Tibial nerve (tissue), 4 donors: ENCODE results near the gene NSDHL. TPM values are rescaled to one million over a fixed set of nuclear protein-coding genes. Genes with fewer than 3 reads are reported as not detected.

Experiments
- DNase-seq, 2 donors: peaks; one replicate each; pipeline ENCODE4 v3.0.0-alpha.2; 2019; ENCODE audit warnings: low spot score in 2 of 2
- H3K27ac ChIP-seq, 4 donors: fragments of 200-600 bp; sonication (generic) in 3 of 4; one replicate each; pipeline ENCODE4 v1.5.1; 2017 to 2019; ENCODE audit warnings: mild to moderate bottlenecking in 1 of 4
- H3K27me3 ChIP-seq, 2 donors: fragments of 200-600 bp; sonication (generic) in 1 of 2; one replicate each; pipeline versions ENCODE4 v1.5.1 to v1.6.0; 2017 to 2019
- H3K36me3 ChIP-seq, 3 donors: fragments of 200-600 bp; sonication (generic); one replicate each; pipeline ENCODE4 v1.5.1; 2018 to 2019
- H3K4me1 ChIP-seq, 4 donors: fragments of 200-600 bp; sonication (generic) in 3 of 4; one replicate each; pipeline ENCODE4 v1.5.1; 2017 to 2019
- H3K4me3 ChIP-seq, 4 donors: fragments of 200-600 bp; sonication (generic) in 3 of 4; one replicate each; pipeline ENCODE4 v1.5.1; 2017 to 2019; ENCODE audit warnings: mild to moderate bottlenecking in 1 of 4, moderate library complexity in 1 of 4
- H3K9me3 ChIP-seq, 4 donors: fragments of 200-600 bp; sonication (generic) in 3 of 4; one replicate each; pipeline ENCODE4 v1.5.1; 2017 to 2019
- EP300 ChIP-seq, 2 donors: sonication (generic); formaldehyde crosslinking; IDR thresholded peaks; one replicate each; pipeline ENCODE4 v1.6.1; 2017; ENCODE audit warnings: antibody characterized with exemption in 2 of 2, mild to moderate bottlenecking in 1 of 2
- POLR2A ChIP-seq, 2 donors: fragments of 450-650 bp; IDR thresholded peaks; one replicate each; pipeline ENCODE4 v1.6.1; 2017; ENCODE audit warnings: antibody characterized with exemption in 2 of 2, mild to moderate bottlenecking in 2 of 2, moderate library complexity in 2 of 2
- WGBS, 2 donors: methylation state at CpG; one replicate each; pipeline ENCODE4 v1.1.5; 2018; 5-methylcytosine and 5-hydroxymethylcytosine counted together
- total RNA-seq, 4 donors: library from RNA; depleted of rRNA; stranded (reverse); fragments of >200 nt; gene quantifications; one replicate each; pipeline ENCODE4 v1.1.0, GENCODE V29; 2016
- TF ChIP-seq, protein P1 (sequence below), 5 experiments: fragments of 200-600 bp in 3 of 5; fragments of 450-650 bp in 2 of 5; sonication (generic) in 3 of 5; IDR thresholded peaks; one replicate each; pipeline ENCODE4 v1.5.1; 2016 to 2019; ENCODE audit warnings: antibody characterized with exemption in 5 of 5, mild to moderate bottlenecking in 3 of 5, moderate library complexity in 2 of 5

NSDHL gene
- total RNA-seq, 4 donors from 2014 or later, result 8.0 to 16.8 (median 12.5) TPM

GRCh38 chrX:152913910-152914309, 83.0 kb downstream of the NSDHL start:
- WGBS, 2 donors, result 88 to 95% methylated on average over 4 to 6 of the region's 6 CpGs
- TF ChIP-seq POLR2A (IDR thresholded peaks at IDR 0.05) (no peak), EP300 (IDR thresholded peaks at IDR 0.05) (no peak)
- TF ChIP-seq, protein P1, sequence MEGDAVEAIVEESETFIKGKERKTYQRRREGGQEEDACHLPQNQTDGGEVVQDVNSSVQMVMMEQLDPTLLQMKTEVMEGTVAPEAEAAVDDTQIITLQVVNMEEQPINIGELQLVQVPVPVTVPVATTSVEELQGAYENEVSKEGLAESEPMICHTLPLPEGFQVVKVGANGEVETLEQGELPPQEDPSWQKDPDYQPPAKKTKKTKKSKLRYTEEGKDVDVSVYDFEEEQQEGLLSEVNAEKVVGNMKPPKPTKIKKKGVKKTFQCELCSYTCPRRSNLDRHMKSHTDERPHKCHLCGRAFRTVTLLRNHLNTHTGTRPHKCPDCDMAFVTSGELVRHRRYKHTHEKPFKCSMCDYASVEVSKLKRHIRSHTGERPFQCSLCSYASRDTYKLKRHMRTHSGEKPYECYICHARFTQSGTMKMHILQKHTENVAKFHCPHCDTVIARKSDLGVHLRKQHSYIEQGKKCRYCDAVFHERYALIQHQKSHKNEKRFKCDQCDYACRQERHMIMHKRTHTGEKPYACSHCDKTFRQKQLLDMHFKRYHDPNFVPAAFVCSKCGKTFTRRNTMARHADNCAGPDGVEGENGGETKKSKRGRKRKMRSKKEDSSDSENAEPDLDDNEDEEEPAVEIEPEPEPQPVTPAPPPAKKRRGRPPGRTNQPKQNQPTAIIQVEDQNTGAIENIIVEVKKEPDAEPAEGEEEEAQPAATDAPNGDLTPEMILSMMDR (IDR thresholded peaks at IDR 0.05), result no peak

DNA sequence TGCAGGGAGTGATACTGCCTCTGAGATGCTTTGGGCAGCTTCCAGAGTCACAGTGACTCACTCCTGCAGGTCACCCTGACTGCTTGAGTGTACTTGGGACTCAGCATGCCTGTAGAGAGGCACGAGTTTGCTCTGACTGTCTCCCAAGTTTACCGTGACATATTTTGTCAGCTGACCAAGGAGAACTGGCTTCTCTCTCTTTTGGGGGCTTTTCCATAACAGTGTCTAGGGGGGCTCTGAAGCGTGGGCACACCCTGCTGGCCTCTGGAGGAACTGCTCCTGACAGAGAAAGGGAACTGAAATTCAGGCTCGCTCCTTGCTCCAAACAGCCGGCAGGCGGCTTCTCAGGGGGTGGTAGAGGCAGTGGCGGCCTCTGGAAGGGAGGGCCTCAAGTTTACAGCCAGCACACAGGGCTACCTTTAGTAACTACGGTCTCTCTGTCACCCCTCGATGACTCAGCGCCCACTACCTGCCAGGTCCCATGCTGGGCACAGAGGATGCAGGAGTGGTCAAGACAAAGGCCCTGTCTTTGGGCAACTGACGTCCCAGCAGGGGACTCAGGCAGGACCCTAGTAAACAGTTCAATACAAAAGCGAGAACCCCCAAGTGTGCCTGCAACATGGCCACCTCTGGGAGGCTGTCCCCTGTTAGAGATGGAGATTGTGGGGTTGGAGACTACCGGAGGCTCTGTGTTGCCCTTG, 84.8 kb downstream of the NSDHL start:
- no peaks in the 10 kb centered on the region for H3K4me1 ChIP-seq
- TF ChIP-seq EP300 (IDR thresholded peaks at IDR 0.05), result no peak
- TF ChIP-seq, protein P1 (IDR thresholded peaks at IDR 0.05), result peak; percentile 13 to 39 (median 38)
- DNase-seq, result no peak
- no peak overlapping the region for H3K27ac ChIP-seq
- 35 to 47% methylated on average over 6 to 13 of the region's 13 CpGs for WGBS, 2 donors
- no peaks in the 10 kb centered on the region for H3K36me3 ChIP-seq
- no peak overlapping the region for H3K4me3 ChIP-seq
- no peaks in the 10 kb centered on the region for H3K27me3 ChIP-seq
- no peaks in the 10 kb centered on the region for H3K9me3 ChIP-seq

More at GRCh38 chrX:152913910-152914309, 83.0 kb downstream of the NSDHL start:
- no peak overlapping the region for H3K4me3 ChIP-seq
- H3K36me3 ChIP-seq, result no peaks in the 10 kb centered on the region
- no peak for DNase-seq
- H3K9me3 ChIP-seq, result no peaks in the 10 kb centered on the region
- H3K4me1 ChIP-seq, result no peaks in the 10 kb centered on the region
- H3K27me3 ChIP-seq, result no peaks in the 10 kb centered on the region
- H3K27ac ChIP-seq, result no peak overlapping the region

GRCh38 chrX:152917656-152918579, 87.1 kb downstream of the NSDHL start:
- H3K27ac ChIP-seq, result no peak overlapping the region
- H3K36me3 ChIP-seq, result no peaks in the 10 kb centered on the region
- DNase-seq, result no peak
- WGBS, 2 donors, result 49 to 65% methylated on average over 5 to 16 of the region's 21 CpGs
- no peak overlapping the region for H3K4me3 ChIP-seq
- no peaks in the 10 kb centered on the region for H3K9me3 ChIP-seq
- TF ChIP-seq, protein P1 (IDR thresholded peaks at IDR 0.05), result no peak
- no peak for TF ChIP-seq POLR2A (IDR thresholded peaks at IDR 0.05)
- no peak for TF ChIP-seq EP300 (IDR thresholded peaks at IDR 0.05)
- no peaks in the 10 kb centered on the region for H3K27me3 ChIP-seq
- H3K4me1 ChIP-seq, result no peaks in the 10 kb centered on the region

GRCh38 chrX:152918707-152919106, 87.8 kb downstream of the NSDHL start:
- DNase-seq, result no peak
- H3K27me3 ChIP-seq, result no peaks in the 10 kb centered on the region
- no peak overlapping the region for H3K4me3 ChIP-seq
- TF ChIP-seq EP300 (IDR thresholded peaks at IDR 0.05) (no peak), POLR2A (IDR thresholded peaks at IDR 0.05) (no peak)
- TF ChIP-seq, protein P1 (IDR thresholded peaks at IDR 0.05), result no peak
- H3K4me1 ChIP-seq, result no peaks in the 10 kb centered on the region
- 63 to 69% methylated on average over 7 of the region's 7 CpGs for WGBS, 2 donors
- no peaks in the 10 kb centered on the region for H3K9me3 ChIP-seq
- no peaks in the 10 kb centered on the region for H3K36me3 ChIP-seq
- no peak overlapping the region for H3K27ac ChIP-seq

Other genes starting within 250 kb of the NSDHL start
- 1 to 10 TPM in 2 of 4 donors, under 1 TPM in 2; 0.90 to 2.3 (median 1.4) TPM for gene GABRQ, start 193.2 kb upstream of the NSDHL start, total RNA-seq
- not detected for gene MAGEA3, start 132.3 kb upstream of the NSDHL start, total RNA-seq
- not detected for gene CSAG2, start 121.8 kb upstream of the NSDHL start, total RNA-seq
- not detected for gene MAGEA2B, start 116.4 kb upstream of the NSDHL start, total RNA-seq
- not detected for gene CSAG1, start 97.3 kb upstream of the NSDHL start, total RNA-seq
- gene MAGEA12, start 97.3 kb upstream of the NSDHL start, total RNA-seq, result not detected
- gene MAGEA2, start 77.2 kb upstream of the NSDHL start, total RNA-seq, result not detected
- not detected for gene CSAG3, start 71.8 kb upstream of the NSDHL start, total RNA-seq
- not detected for gene MAGEA6, start 61.4 kb upstream of the NSDHL start, total RNA-seq
- gene CETN2, start 306 bp upstream of the NSDHL start, total RNA-seq, result 10 to 100 TPM; 21.6 to 43.7 (median 28.3) TPM
- gene ZNF185, start 67.0 kb downstream of the NSDHL start, total RNA-seq, result 10 to 100 TPM; 17.1 to 55.1 (median 28.6) TPM
- not detected for gene PNMA5, start 163.1 kb downstream of the NSDHL start, total RNA-seq
- gene PNMA3, start 225.4 kb downstream of the NSDHL start, total RNA-seq, result under 1 TPM in 3 of 4 donors, not detected in 1; 0.20 to 0.30 (median 0.21) TPM
- 1 to 10 TPM; 1.8 to 3.6 (median 2.2) TPM for gene PNMA6A, start 241.4 kb downstream of the NSDHL start, total RNA-seq